PC-3 (cell line): Measurements from ENCODE around the gene RIMOC1. TPM values are rescaled to one million over a fixed set of nuclear protein-coding genes. Genes with fewer than 3 reads are reported as not detected.

ENCODE experiments used
- ATAC-seq: fragments of 200-7000 bp; cut with Tn5 transposase; 2 replicates; pipeline ENCODE4 v1.9.1; 2020; ENCODE audit warnings: mild to moderate bottlenecking, moderate library complexity
- BruUV-seq: library from RNA; stranded (reverse); fragments of 400-500 nt; replicated peaks from 2 replicates; lab custom pipeline; 2021; lab: Mats Ljungman, UMichigan
- CTCF ChIA-PET: fragments of 300-600 bp; sonication (Branson Sonifier 250); formaldehyde crosslinking; loops from one replicate; lab custom pipeline; 2022; ENCODE audit warnings: antibody characterized with exemption; lab: Charles Lee
- POLR2A ChIA-PET: fragments of 300-600 bp; sonication (Branson Sonifier 250); formaldehyde crosslinking; loops from one replicate; lab custom pipeline; 2022; ENCODE audit warnings: antibody characterized with exemption; ENCODE audit not compliant: unreplicated experiment; lab: Charles Lee
- DNase-seq: peaks from one replicate; pipeline ENCODE4 v3.0.0-alpha.2; 2015
- H2AFZ ChIP-seq: fragments of 300-600 bp; sonication (generic); 2 replicates; pipeline ENCODE4 v1.6.0; 2016; ENCODE audit warnings: antibody characterized with exemption, low read length
- H3F3A ChIP-seq: fragments of 300-600 bp; sonication (generic); one replicate; pipeline ENCODE4 v1.6.0; 2017; ENCODE audit warnings: antibody characterized with exemption, low read length, control low read depth, mild to moderate bottlenecking; ENCODE audit not compliant: unreplicated experiment
- H3K27ac ChIP-seq: fragments of 300-600 bp; sonication (generic); 2 replicates; pipeline ENCODE4 v1.5.1; 2016; ENCODE audit warnings: mild to moderate bottlenecking, low read length
- H3K27me3 ChIP-seq: fragments of 300-600 bp; sonication (generic); 2 replicates; pipeline ENCODE4 v1.6.1; 2016; ENCODE audit warnings: low read length, mixed read lengths
- H3K36me3 ChIP-seq: fragments of 300-600 bp; sonication (generic); 2 replicates; pipeline ENCODE4 v1.6.1; 2016; ENCODE audit warnings: low read depth, mixed run types, low read length, mixed read lengths
- H3K4me1 ChIP-seq: fragments of 300-600 bp; sonication (generic); 2 replicates; pipeline ENCODE4 v1.5.1; 2016; ENCODE audit warnings: low read length; ENCODE audit not compliant: insufficient read depth
- H3K4me2 ChIP-seq: fragments of 300-600 bp; sonication (generic); 2 replicates; pipeline ENCODE4 v1.6.0; 2016; ENCODE audit warnings: low read length
- H3K4me3 ChIP-seq: fragments of 300-600 bp; sonication (generic); 2 replicates; pipeline ENCODE4 v1.5.1; 2016; ENCODE audit warnings: mild to moderate bottlenecking, low read length, mixed read lengths
- H3K79me2 ChIP-seq: fragments of 300-600 bp; sonication (generic); 2 replicates; pipeline ENCODE4 v1.6.1; 2017; ENCODE audit warnings: low read length, mixed read lengths
- H3K9ac ChIP-seq: fragments of 300-600 bp; sonication (generic); 2 replicates; pipeline ENCODE4 v1.6.0; 2016; ENCODE audit warnings: mild to moderate bottlenecking, low read length
- H3K9me2 ChIP-seq: fragments of 300-600 bp; sonication (generic); replicated peaks from 2 replicates; pipeline ENCODE4 v1.6.1; 2016; ENCODE audit warnings: mixed run types, low read length, mixed read lengths
- H3K9me3 ChIP-seq: fragments of 300-600 bp; sonication (generic); 2 replicates; pipeline ENCODE4 v1.6.1; 2016; ENCODE audit warnings: low read length, mixed read lengths
- H4K20me1 ChIP-seq: fragments of 300-600 bp; sonication (generic); 2 replicates; pipeline ENCODE4 v1.6.1; 2016; ENCODE audit warnings: low read length, mixed read lengths
- EZH2 ChIP-seq: fragments of 300-600 bp; sonication (generic); IDR thresholded peaks from one replicate; pipeline ENCODE4 v1.6.1; 2017; ENCODE audit warnings: antibody characterized with exemption, mild to moderate bottlenecking, low read length; ENCODE audit not compliant: unreplicated experiment
- EZH2phosphoT487 ChIP-seq: fragments of 300-600 bp; sonication (generic); IDR thresholded peaks from 2 replicates; pipeline ENCODE4 v1.6.1; 2018; ENCODE audit warnings: mild to moderate bottlenecking, antibody characterized with exemption, low read length, borderline replicate concordance
- intact Hi-C: fragments of 100-400 bp; cut with micrococcal nuclease; formaldehyde crosslinking; loops from 2 replicates; pipeline ENCODE4 v1.9.0; 2023
- total RNA-seq: library from RNA; depleted of rRNA; stranded (reverse); fragments of >200 nt; gene quantifications from 2 replicates; pipeline ENCODE4 v1.2.3, GENCODE V29; 2014
- TF ChIP-seq, protein P1 (sequence below): fragments of 300-600 bp; sonication (generic); conservative IDR thresholded peaks from 2 replicates; pipeline ENCODE4 v1.5.1; 2017; ENCODE audit warnings: antibody characterized with exemption, low read depth, mild to moderate bottlenecking, low read length

The RIMOC1 gene
- total RNA-seq, 1 experiment from 2014 or later = 11.3 TPM

DNA sequence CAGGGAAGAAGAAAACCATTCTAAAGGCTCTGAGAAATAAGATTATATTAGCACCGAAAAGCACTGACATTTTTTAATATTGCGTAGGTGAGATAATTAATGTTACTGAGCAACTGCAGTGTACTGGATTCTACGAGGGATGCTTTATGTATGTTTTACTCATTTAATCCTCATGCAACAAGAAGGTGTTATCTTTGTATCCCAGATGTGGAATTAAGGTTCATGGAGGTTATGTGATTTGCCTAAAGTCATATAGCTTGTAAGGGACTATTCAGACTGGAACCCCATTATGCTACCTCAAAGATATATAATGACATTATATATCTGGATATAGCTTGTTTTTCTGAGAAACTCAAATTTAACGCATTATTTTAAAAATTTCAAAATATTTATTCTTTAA is 23.5 kb downstream of the RIMOC1 start:
- Histone ChIP-seq H3K27me3 (no peaks in the 10 kb centered on the region), H3F3A (no peaks in the 10 kb centered on the region), H3K36me3 (no peaks in the 10 kb centered on the region), H3K4me1 (peaks cover 20% of the 10 kb centered on the region), H2AFZ (no peak overlapping the region), H3K9me3 (no peaks in the 10 kb centered on the region), H3K9ac (no peak overlapping the region), H3K4me3 (no peak overlapping the region), H3K79me2 (no peaks in the 10 kb centered on the region), H4K20me1 (no peaks in the 10 kb centered on the region), H3K4me2 (no peak overlapping the region), H3K9me2 (no peaks in the 10 kb centered on the region), H3K27ac (no peak overlapping the region)
- ATAC-seq (no peak), DNase-seq (no peak)
- BruUV-seq = no TSS peak
- POLR2A ChIA-PET = no interaction called here
- TF ChIP-seq EZH2phosphoT487 (no peak), EZH2 (no peak)
- TF ChIP-seq, protein P1, sequence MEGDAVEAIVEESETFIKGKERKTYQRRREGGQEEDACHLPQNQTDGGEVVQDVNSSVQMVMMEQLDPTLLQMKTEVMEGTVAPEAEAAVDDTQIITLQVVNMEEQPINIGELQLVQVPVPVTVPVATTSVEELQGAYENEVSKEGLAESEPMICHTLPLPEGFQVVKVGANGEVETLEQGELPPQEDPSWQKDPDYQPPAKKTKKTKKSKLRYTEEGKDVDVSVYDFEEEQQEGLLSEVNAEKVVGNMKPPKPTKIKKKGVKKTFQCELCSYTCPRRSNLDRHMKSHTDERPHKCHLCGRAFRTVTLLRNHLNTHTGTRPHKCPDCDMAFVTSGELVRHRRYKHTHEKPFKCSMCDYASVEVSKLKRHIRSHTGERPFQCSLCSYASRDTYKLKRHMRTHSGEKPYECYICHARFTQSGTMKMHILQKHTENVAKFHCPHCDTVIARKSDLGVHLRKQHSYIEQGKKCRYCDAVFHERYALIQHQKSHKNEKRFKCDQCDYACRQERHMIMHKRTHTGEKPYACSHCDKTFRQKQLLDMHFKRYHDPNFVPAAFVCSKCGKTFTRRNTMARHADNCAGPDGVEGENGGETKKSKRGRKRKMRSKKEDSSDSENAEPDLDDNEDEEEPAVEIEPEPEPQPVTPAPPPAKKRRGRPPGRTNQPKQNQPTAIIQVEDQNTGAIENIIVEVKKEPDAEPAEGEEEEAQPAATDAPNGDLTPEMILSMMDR = no peak
- intact Hi-C loops = loop anchor here (10.0 kb wide), 1 partner anchor 127 kb away; no protein-coding TSS in a partner anchor
- CTCF ChIA-PET = no interaction called here

DNA sequence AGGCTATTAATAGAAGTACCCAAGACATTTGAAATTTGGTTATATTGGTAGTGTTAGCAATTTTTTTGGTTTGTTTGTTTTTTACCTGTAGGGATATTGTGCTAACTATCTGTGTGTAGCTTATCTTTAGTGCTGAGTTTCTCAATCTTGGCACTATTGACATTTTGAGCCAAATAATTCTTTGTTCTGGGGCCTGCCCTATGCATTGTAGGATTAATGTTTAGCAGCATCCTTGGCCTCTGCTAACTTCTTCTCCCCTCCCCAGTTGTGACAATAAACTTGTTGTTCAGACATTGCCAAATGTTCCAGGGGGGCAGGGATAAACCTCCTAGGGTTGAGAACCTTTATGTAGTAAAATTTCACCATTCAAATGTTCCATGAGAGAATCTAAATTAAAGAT is 24.9 kb downstream of the RIMOC1 start:
- Histone ChIP-seq H2AFZ (no peak overlapping the region), H3K4me2 (no peak overlapping the region), H3F3A (no peaks in the 10 kb centered on the region), H3K9ac (no peak overlapping the region), H3K79me2 (no peaks in the 10 kb centered on the region), H3K9me2 (no peaks in the 10 kb centered on the region), H3K36me3 (no peaks in the 10 kb centered on the region), H3K27me3 (no peaks in the 10 kb centered on the region), H3K9me3 (no peaks in the 10 kb centered on the region), H3K4me3 (no peak overlapping the region), H3K27ac (no peak overlapping the region), H4K20me1 (no peaks in the 10 kb centered on the region), H3K4me1 (peaks cover 20% of the 10 kb centered on the region)
- TF ChIP-seq EZH2 (no peak), EZH2phosphoT487 (no peak)
- TF ChIP-seq, protein P1 = no peak
- no TSS peak for BruUV-seq
- DNase-seq = no peak
- no peak for ATAC-seq
- CTCF ChIA-PET = interaction anchor here (0.7 kb wide), 1 partner anchor 129 kb away, joined by 3 read pairs; no protein-coding TSS in a partner anchor
- intact Hi-C loops = loop anchor here (10.0 kb wide), 1 partner anchor 126 kb away; no protein-coding TSS in a partner anchor
- POLR2A ChIA-PET = no interaction called here

DNA sequence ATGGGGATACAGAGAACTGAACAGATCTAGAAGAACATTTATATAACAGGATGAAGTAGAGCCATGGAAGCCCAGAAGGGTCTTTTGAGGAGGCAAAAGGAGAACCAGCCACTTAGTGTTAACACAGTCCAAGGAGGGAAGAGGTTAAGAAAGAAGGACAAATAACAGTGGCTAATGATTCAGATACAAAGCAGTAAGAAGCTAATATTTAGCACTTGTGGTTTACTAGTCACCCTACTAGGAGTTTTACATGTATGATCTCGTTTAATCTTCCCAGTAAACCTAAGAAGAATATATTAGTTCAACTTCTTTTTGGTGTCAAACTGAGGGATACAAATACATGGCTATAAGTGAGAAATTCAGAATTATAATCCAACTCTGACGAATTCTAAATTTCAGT is 28.6 kb downstream of the RIMOC1 start:
- Histone ChIP-seq H3K9ac (no peak overlapping the region), H3K4me1 (no peaks in the 10 kb centered on the region), H3K27ac (no peak overlapping the region), H4K20me1 (no peaks in the 10 kb centered on the region), H3K36me3 (no peaks in the 10 kb centered on the region), H3K9me3 (no peaks in the 10 kb centered on the region), H3K79me2 (no peaks in the 10 kb centered on the region), H3K27me3 (no peaks in the 10 kb centered on the region), H3F3A (no peaks in the 10 kb centered on the region), H3K4me3 (no peak overlapping the region), H3K9me2 (no peaks in the 10 kb centered on the region), H3K4me2 (no peak overlapping the region), H2AFZ (no peak overlapping the region)
- DNase-seq = no peak
- TF ChIP-seq, protein P1 = no peak
- no peak for TF ChIP-seq EZH2phosphoT487
- TF ChIP-seq EZH2 = no peak
- intact Hi-C loops = no loop called here
- no peak for ATAC-seq
- ChIA-PET POLR2A (no interaction called here), CTCF (no interaction called here)
- BruUV-seq = no TSS peak
